Right lobe of liver (tissue), 6 donors: ENCODE data around the gene YLPM1. TPM values are rescaled to one million over a fixed set of nuclear protein-coding genes. Genes with fewer than 3 reads are reported as not detected.

Source experiments
- ATAC-seq, 4 donors: fragments of 200-7000 bp; cut with Tn5 transposase; one replicate each; pipeline ENCODE4 v1.9.1; 2020; ENCODE audit warnings: mild to moderate bottlenecking in 4 of 4, moderate library complexity in 4 of 4
- DNase-seq, 3 donors: peaks; one replicate each; pipeline ENCODE4 v3.0.0-alpha.2; 2020
- H3K27ac ChIP-seq, 3 donors: fragments of 200-600 bp; one replicate each; pipeline ENCODE4 v1.8.0; 2022
- H3K27me3 ChIP-seq, 2 donors: fragments of 200-600 bp; one replicate each; pipeline ENCODE4 v1.8.0; 2022
- H3K36me3 ChIP-seq, 4 donors: fragments of 200-600 bp; sonication (generic) in 1 of 4; one replicate each; pipeline versions ENCODE4 v1.5.1 to v1.8.0; 2017 to 2022; ENCODE audit warnings: control low read depth in 1 of 4
- H3K4me1 ChIP-seq, 4 donors: fragments of 200-600 bp; sonication (generic) in 1 of 4; one replicate each; pipeline versions ENCODE4 v1.5.1 to v1.8.0; 2017 to 2022; ENCODE audit warnings: control low read depth in 1 of 4
- H3K4me3 ChIP-seq, 3 donors: fragments of 200-600 bp; one replicate each; pipeline ENCODE4 v1.8.0; 2022
- H3K9me3 ChIP-seq, 4 donors: fragments of 200-600 bp; sonication (generic) in 1 of 4; one replicate each; pipeline versions ENCODE4 v1.5.1 to v1.8.0; 2017 to 2022; ENCODE audit warnings: control low read depth in 1 of 4
- POLR2A ChIP-seq: fragments of 450-650 bp; IDR thresholded peaks from one replicate; pipeline ENCODE4 v1.6.1; 2017; ENCODE audit warnings: antibody characterized with exemption, mild to moderate bottlenecking
- WGBS: methylation state at CpG from one replicate; pipeline ENCODE4 v1.1.6; 2018; ENCODE audit warnings: low coverage, low lambda C conversion rate; ENCODE audit not compliant: insufficient coverage; ENCODE audit errors: missing lambda C conversion rate; 5-methylcytosine and 5-hydroxymethylcytosine counted together
- intact Hi-C, 2 donors: fragments of 100-400 bp; cut with DNase I; formaldehyde crosslinking; loops; one replicate each; pipeline versions ENCODE4 v1.11.2 to v1.14.1; 2022
- total RNA-seq, 6 experiments: library from RNA; depleted of rRNA in 2 of 6; stranded (reverse); fragments of >200 nt in 2 of 6; fragmentation: NEBNext Ultra II Directional in 3 of 6; extraction: Animal tissue kit (Norgen Biotek cat#: 25700) in 3 of 6; gene quantifications; one replicate each; pipeline versions ENCODE4 v1.1.0 to v1.2.4, GENCODE V29; 2016 to 2023
- TF ChIP-seq, protein P1 (sequence below), 4 donors: fragments of 200-600 bp in 3 of 4; fragments of 450-650 bp in 1 of 4; IDR thresholded peaks; one replicate each; pipeline versions ENCODE4 v1.5.1 to v1.8.0; 2016 to 2022; ENCODE audit warnings: antibody characterized with exemption in 4 of 4, mild to moderate bottlenecking in 2 of 4
- donor health status: DM: no; HTN: yes; CAD: no.
- donor health status: DM: no; HTN: no; CAD: no.
- donor health status: DM: no; HTN: no; CAD: no.
- donor health status: DM: no; HTN: yes; CAD: no.
- donor health status: DM: no; HTN: yes; CAD: no.

Gene YLPM1
- total RNA-seq, 6 experiments from 2014 or later, result 14.8 to 20.0 (median 17.1) TPM

DNA sequence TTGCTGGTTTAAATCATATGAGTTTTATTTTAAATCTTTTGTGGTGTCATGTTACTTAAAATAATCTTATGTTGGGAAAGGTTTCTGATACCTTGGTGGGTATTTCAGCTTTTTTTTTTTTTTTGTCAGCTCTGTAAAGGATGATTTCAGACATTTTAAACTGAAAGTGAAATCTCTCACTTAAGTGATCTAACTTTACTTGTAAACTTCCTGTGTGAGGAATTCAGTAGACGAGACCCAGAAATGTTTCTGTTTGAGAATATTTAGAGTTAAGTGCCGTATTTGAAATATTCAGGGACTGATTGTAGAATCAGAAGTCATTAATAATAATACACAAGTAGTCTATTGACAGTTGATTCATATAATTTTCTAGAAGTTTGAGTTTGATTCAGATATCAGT, 75.0 kb downstream of the YLPM1 start:
- no peak for DNase-seq
- Histone ChIP-seq H3K9me3 (no peaks in the 10 kb centered on the region), H3K27me3 (no peaks in the 10 kb centered on the region), H3K4me3 (no peak overlapping the region), H3K36me3 (peaks cover 0 to 5% (median 0%) of the 10 kb centered on the region in 4 donors), H3K4me1 (no peaks in the 10 kb centered on the region), H3K27ac (peak overlapping the region in 2 of 3 donors; percentile 10 to 14)
- TF ChIP-seq POLR2A, result no peak
- TF ChIP-seq, protein P1, sequence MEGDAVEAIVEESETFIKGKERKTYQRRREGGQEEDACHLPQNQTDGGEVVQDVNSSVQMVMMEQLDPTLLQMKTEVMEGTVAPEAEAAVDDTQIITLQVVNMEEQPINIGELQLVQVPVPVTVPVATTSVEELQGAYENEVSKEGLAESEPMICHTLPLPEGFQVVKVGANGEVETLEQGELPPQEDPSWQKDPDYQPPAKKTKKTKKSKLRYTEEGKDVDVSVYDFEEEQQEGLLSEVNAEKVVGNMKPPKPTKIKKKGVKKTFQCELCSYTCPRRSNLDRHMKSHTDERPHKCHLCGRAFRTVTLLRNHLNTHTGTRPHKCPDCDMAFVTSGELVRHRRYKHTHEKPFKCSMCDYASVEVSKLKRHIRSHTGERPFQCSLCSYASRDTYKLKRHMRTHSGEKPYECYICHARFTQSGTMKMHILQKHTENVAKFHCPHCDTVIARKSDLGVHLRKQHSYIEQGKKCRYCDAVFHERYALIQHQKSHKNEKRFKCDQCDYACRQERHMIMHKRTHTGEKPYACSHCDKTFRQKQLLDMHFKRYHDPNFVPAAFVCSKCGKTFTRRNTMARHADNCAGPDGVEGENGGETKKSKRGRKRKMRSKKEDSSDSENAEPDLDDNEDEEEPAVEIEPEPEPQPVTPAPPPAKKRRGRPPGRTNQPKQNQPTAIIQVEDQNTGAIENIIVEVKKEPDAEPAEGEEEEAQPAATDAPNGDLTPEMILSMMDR (IDR thresholded peaks at IDR 0.05), result no peak
- intact Hi-C loops, result no loop called here
- 58% methylated on average over 2 of the region's 2 CpGs for WGBS
- ATAC-seq, result peak in 2 of 4 donors; percentile 39 to 53

DNA sequence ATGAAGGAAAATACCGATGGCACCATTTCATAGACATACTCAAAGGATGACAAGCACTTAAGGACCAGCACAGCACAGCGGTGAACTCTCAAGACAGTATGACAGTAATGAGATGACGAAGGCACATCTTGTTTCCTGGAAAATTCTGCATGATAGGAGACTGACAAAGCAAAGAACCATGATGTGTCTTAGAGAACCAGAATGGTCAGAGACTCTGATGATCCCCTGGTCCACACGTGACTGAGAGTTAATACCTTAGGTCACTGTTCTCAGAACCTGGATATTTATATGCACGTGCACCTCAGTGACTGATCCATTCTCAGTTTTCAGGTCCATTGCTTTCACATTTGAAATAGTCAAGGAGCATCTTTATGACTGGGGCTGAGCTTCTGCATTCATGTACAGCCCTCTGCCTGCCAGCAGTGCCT, 77.5 kb downstream of the YLPM1 start:
- intact Hi-C loops, result no loop called here
- no peak overlapping the region for H3K4me3 ChIP-seq
- ATAC-seq (no peak), DNase-seq (no peak)
- 83% methylated on average over 4 of the region's 5 CpGs for WGBS
- H3K4me1 ChIP-seq, result no peaks in the 10 kb centered on the region
- peaks cover 0 to 5% (median 0%) of the 10 kb centered on the region in 4 donors for H3K36me3 ChIP-seq
- no peaks in the 10 kb centered on the region for H3K9me3 ChIP-seq
- TF ChIP-seq POLR2A, result no peak
- TF ChIP-seq, protein P1 (IDR thresholded peaks at IDR 0.05), result no peak
- no peak overlapping the region for H3K27ac ChIP-seq
- H3K27me3 ChIP-seq, result no peaks in the 10 kb centered on the region

DNA sequence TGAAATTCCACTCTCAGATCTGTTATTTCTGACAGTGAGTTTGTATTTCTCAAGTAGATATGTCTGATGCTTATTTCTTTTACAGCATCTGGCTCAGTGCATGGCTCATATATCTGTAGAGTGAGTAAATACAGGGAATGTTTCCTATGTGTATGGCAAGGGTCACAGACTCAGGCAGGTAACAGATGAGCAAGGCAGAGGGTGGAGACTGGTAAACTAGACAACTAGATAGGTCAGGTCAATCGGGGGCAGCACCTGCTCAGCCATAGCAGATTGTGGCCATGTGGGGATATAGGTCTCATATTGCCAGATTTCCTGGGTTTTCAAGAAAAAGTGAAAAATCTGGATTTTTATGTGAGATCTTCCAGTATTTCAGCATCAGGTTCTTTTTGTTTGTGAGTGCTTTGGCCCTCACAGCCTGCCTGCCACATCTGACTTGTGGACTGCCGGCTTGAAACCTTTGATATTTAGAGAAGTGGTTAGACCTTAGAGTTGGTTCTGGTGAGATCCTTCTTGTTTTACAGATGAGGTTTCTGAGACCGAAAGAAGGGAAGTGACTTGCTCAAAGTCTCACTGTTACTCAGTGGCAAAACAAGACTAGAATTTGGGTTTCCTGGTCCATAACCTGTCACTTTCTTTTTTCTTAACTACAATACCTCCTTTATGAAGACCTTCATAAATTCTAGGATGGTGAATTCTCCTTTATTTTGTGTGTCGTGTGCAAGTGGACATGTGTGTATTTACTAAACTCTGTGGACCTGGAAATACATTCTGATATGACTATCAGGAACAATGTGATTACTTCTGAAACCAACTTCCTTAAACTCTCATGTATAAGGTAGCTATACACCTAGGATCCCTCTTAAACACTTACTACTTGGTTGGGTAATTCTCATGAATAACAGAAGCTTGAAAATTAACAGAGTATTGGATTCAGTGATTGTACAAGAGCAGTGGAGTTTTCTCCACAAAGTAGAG, 78.4 kb downstream of the YLPM1 start:
- TF ChIP-seq, protein P1 (IDR thresholded peaks at IDR 0.05), result no peak
- TF ChIP-seq POLR2A, result no peak
- H3K36me3 ChIP-seq, result peaks cover 0 to 5% (median 0%) of the 10 kb centered on the region in 4 donors
- no peaks in the 10 kb centered on the region for H3K27me3 ChIP-seq
- no peak overlapping the region for H3K4me3 ChIP-seq
- H3K4me1 ChIP-seq, result no peaks in the 10 kb centered on the region
- WGBS, result 77% methylated on average over 4 of the region's 4 CpGs
- DNase-seq, result no peak
- peak in 2 of 4 donors; percentile 14 to 22 for ATAC-seq
- H3K9me3 ChIP-seq, result no peaks in the 10 kb centered on the region
- intact Hi-C loops, result no loop called here
- no peak overlapping the region for H3K27ac ChIP-seq

GRCh38 chr14:74843653-74844052, 80.5 kb downstream of the YLPM1 start:
- DNase-seq (no peak), ATAC-seq (no peak)
- Histone ChIP-seq H3K36me3 (peaks cover 0 to 5% (median 0%) of the 10 kb centered on the region in 4 donors), H3K4me1 (no peaks in the 10 kb centered on the region), H3K9me3 (no peaks in the 10 kb centered on the region), H3K27ac (no peak overlapping the region), H3K4me3 (no peak overlapping the region), H3K27me3 (no peaks in the 10 kb centered on the region)
- intact Hi-C loops, result no loop called here
- TF ChIP-seq, protein P1 (IDR thresholded peaks at IDR 0.05), result no peak
- no peak for TF ChIP-seq POLR2A
